Left cardiac atrium (tissue), 4 donors: ENCODE results near the gene IBA57. TPM values are rescaled to one million over a fixed set of nuclear protein-coding genes. Genes with fewer than 3 reads are reported as not detected.
A peak's percentile ranks its signal among the peaks of the same experiment; 100 is the strongest.
"Not testable (repeated sequence)": the region's sequence is repeated elsewhere in the genome, so short reads cannot be mapped to it uniquely, and the experiment has no call there.

Source experiments
- ATAC-seq, 2 donors: fragments of 200-7000 bp; cut with Tn5 transposase; one replicate each; pipeline ENCODE4 v1.9.1; 2020; ENCODE audit warnings: mild to moderate bottlenecking in 2 of 2, moderate library complexity in 2 of 2
- DNase-seq: peaks from one replicate; pipeline ENCODE4 v3.0.0-alpha.2; 2020
- intact Hi-C, 2 donors: fragments of 100-400 bp; cut with DNase I; formaldehyde crosslinking; loops; one replicate each; pipeline versions ENCODE4 v1.14.1 to v1.15.1; 2022 to 2023
- total RNA-seq, 2 donors: library from RNA; stranded (reverse); fragmentation: NEBNext Ultra II Directional; extraction: Animal tissue kit (Norgen Biotek cat#: 25700); gene quantifications; one replicate each; pipeline ENCODE4 v1.2.1, GENCODE V29; 2021
- donor health status: DM: no; HTN: yes; CAD: no.
- donor health status: DM: no; HTN: yes; CAD: no; lungs with severe emphysema.
- donor health status: DM: yes; HTN: yes; CAD: no.
- donor health status: Dilated cardiomyopathy.

Gene IBA57
- total RNA-seq, 2 donors from 2014 or later = 10.4 to 10.5 TPM

DNA sequence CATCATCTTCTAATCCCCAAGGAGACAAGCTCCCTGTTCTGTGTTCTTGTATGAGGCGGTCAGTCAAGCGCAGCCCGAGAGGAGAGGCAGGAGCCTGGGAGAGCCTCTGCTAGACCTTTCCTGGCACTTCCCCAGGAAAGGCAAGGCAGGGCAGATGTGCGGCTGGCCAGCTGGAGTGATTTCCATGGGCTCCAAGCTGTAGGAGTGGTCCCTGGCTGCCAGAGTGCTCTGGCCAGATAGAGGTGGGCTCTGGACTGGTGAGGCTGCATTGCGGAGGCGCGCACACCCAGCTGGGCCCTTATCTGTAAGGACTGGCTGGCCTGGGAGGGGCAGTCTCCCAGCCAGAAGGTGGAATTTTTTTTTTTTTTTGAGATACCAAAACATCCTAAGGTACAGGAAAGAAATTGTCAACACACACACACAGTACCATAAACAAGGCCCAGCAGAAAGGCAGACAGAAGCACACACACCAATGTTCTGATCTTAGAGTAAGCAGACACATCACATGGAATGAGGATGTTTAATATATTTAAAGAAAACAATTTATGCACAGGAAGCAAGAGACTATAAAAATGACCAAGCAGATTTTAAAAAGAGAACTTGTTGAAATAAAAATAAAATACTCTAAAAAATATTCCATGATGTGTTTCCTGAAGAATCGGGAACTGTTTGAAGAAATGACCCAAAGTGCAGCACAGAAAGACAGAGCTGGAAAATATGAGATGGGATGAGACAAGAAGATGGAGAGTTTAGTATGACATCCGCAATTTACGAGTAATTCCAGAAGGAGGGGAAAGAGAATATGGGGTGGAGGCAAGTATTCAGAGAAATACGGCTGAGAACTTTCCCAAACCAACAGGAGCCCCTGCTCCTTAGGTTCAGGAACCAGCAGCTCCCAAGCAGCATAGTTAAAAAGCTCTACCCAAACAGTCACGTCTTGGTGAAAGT is 13.4 kb downstream of the IBA57 start:
- DNase-seq (peak; percentile 56), ATAC-seq (peak; percentile 7 to 50)
- intact Hi-C loops = no loop called here

DNA sequence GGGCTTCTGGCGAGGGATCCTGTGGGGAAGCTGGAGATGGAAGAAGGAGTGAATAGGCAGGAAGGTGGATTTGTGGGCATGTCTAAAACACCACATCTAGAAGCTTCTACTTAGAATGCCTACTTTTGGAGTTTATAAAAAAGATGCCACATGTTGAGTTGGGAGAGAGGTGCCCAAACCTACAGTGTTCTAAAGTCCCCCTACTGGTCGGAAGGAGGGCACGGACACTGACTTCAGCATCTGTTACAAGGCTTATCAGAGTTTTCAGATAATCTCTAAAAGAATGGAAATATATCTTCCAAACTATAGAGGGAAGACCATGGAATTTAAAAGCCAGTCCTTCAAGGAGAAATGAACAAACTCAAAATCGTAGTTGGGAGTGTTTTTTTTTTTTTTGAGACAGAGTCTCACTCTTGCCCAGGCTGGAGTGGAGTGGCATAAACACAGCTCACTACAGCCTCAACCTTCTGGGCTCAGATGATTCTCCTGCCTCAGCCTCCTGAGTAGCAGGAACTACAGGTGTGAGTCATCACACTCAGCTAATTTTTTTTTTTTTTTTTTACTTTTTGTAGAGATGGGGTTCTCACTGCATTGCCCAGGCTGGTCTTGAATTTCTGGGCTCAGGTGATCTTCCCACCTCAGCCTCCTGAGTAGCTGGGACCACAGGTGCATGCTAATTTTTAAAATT is 14.8 kb downstream of the IBA57 start:
- intact Hi-C loops = no loop called here
- DNase-seq (no peak), ATAC-seq (no peak)

DNA sequence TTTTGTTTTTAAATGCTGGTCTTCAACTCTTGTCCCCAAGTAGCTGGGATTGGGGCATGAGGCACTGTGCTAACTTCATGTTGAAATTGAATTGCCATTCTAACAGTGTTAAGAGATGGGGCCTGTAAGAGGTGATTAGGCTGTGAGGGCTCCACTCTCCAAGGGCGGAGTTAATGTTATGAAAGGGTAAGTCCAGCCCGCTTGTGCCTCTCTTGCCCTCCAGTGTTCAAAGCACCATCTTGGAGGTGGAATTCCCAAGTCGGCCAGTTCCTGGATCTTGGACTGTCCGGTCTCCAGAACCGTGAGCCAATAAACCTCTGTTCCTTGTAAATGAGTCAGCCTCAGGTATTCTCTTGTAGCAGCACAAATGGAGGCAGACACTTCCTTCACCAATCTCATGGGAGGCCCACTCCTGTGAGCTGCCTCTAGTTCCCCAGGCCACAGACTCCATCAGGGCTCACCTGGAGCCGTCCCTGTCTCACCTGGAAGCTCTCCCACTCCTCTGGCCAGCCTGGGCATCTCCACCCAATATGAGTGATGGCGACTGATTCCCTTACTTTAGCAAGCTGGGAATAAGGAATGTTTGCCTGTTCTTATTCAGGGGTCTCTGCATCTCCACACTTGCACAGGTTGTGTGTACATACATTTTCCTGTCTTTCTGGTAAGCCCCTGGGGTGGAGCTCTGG is 15.5 kb downstream of the IBA57 start:
- ATAC-seq = no peak
- intact Hi-C loops = no loop called here

DNA sequence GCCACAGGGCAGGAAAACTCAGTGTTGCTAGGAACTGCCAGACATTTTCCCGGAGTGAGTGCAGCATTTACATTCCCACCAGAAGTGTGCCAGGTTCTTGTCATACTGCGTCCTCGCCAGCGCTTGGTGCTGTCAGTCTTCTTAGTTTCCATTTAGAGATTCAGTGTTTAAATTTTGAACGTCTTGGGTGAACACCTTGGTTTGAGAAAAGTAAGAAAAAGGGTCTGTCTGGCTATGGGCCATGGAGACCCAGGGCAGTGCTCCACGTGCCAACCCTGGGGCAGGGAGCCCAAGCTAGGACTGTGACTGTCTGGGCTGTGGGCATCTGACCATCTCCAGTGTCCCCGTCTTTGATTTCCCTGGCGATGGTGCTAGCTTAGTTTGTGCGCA is 16.0 kb downstream of the IBA57 start:
- ATAC-seq (no peak), DNase-seq (no peak)
- intact Hi-C loops = no loop called here

More for the DNA sequence above, 15.5 kb downstream of the IBA57 start:
- no peak for DNase-seq

DNA sequence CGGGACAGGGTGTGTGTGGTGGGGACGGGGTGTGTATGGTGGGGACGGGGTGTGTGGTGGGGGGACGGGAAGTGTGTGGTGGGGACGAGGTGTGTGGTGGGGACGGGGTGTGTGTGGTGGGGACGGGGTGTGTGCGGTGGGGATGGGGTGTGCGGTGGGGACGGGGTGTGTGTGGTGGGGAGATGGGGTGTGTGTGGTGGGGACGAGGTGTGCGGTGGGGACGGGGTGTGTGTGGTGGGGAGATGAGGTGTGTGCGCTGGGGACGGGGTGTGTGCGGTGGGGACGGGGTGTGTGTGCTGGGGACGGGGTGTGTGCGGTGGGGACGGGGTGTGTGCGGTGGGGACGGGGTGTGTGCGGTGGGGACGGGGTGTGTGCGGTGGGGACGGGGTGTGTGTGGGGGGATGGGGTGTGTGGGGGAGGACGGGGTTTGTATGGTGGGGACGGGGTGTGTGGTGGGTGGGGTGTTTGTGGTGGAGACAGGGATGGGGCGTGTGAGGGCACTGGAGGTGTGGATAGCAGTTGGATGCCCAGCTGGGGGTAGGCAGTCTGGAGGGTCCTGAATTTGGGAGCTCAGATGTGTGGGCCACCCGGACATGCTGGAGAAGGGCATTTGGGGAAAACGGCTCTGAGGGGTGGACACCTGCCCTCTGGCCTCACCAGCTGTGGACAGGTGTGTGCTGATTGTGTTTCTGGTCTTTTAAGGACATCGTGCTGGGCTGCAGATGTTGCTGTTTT is 16.9 kb downstream of the IBA57 start:
- no peak for ATAC-seq
- intact Hi-C loops = no loop called here
- no peak for DNase-seq

DNA sequence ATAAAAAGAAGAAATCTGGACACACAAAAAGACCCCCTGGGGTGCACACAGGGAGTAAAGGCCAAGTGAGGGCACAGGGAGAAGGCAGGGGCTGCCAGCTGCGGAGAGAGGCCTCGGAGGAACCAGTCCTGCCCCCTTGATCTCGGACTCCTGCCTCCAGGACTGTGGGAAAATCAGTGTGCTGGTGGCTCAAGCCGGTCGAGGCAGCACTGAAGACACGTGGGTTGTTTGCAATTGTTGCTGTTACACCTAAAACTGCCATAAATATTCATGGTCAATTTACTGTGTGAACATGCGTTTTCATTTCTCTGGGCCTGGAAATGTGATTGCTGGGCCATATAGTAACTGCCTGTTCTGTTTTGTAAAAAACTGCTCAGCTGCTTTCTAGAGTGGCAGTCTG is 18.5 kb downstream of the IBA57 start:
- no peak for ATAC-seq

DNA sequence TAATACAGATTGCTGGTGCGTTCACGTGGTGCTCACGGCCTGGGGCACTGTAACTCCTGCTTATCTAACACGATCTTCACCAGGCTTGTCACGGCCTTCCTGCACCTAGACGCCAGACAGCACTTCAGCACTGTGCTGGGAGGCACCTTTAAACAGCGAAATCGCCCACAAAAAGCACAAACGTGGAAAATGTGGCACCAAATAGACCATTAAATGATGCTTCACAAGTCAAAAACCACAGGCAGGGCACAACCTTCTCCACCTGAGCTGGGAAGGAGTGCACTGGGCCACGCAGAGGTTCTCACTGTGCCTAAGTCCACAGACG is 20.0 kb downstream of the IBA57 start:
- ATAC-seq (peak in 1 of 2 donors; percentile 16), DNase-seq (no peak)
- intact Hi-C loops = no loop called here

More for the DNA sequence above, 18.5 kb downstream of the IBA57 start:
- no peak for DNase-seq
- intact Hi-C loops = no loop called here

DNA sequence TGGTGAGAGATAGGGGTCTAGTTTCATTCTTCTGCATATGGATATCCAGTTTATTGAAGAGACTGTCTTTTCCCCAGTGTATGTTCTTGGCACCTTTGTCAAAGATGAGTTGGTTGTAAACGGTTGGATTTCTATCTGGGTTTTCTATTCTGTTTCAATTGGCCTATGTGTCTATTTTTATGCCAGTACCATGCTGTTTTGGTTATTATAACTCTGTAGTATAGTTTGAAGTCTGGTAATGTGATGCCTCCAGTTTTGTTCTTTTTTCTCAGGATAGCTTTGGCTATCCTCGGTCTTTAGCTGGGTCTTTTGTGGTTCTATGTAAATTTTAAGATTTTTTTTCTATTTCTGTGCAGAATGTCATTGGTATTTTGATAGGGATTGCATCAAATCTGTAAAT is 22.6 kb downstream of the IBA57 start:
- DNase-seq, ATAC-seq, intact Hi-C loops: not testable (repeated sequence)

DNA sequence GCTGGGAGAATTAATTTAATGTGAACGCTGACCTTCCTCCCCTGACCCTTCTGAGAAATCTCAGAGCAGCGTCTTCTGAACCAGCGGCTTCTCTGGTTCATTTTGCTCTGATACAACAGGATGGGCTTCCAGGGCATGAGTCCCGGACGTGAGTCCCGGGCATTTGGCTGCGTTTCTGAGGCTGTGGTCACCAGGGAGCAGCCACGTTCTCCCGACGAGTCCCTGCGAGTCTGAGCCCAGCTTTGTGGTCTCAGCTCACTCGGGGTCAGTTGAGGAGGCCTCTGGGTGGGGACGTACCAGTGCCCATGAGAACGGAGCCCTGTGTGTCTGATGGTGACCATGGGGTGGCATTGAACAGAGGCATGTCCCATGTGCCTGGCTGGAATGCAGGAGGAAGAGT is 24.6 kb downstream of the IBA57 start:
- no peak for ATAC-seq
- no peak for DNase-seq
- intact Hi-C loops = no loop called here

DNA sequence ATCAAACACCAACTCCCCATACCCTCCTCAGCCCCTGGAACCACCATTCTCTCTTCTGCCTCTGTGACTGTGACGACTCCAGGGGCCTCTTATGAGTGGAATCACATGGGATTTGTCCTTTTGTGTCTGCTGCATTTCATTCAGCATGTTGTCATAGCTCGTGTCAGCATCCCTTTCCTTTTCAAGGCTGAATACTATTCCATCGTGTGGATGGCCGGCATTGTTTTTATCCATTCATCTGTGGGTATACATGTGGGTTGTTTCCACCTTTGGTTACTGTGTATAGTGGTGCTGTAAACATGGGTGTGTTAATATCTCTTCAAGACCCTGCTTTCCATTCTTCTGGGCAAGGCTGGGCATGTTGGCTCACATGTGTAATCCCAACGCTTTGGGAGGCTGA is 25.2 kb downstream of the IBA57 start:
- DNase-seq = no peak
- intact Hi-C loops = no loop called here
- no peak for ATAC-seq

DNA sequence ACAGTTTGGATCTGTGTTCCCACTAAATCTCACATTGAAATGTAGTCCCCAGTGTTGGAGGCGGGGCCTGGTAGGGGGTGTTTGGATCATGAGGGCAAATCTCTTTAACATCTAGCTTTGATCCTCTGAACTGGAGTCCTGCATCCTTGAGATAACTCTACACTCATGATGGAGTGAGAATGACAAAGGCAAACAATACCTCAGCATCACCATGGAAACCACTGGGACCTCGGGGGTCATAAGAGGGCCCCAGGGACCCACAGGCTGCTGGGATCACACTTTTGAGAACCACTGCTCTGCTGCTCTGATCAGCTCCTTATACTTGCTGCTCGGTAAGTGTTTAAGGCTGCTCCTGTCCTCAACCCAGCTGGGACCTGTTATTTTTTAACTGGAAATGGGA is 28.8 kb downstream of the IBA57 start:
- intact Hi-C loops = no loop called here
- no peak for ATAC-seq
- DNase-seq = no peak

DNA sequence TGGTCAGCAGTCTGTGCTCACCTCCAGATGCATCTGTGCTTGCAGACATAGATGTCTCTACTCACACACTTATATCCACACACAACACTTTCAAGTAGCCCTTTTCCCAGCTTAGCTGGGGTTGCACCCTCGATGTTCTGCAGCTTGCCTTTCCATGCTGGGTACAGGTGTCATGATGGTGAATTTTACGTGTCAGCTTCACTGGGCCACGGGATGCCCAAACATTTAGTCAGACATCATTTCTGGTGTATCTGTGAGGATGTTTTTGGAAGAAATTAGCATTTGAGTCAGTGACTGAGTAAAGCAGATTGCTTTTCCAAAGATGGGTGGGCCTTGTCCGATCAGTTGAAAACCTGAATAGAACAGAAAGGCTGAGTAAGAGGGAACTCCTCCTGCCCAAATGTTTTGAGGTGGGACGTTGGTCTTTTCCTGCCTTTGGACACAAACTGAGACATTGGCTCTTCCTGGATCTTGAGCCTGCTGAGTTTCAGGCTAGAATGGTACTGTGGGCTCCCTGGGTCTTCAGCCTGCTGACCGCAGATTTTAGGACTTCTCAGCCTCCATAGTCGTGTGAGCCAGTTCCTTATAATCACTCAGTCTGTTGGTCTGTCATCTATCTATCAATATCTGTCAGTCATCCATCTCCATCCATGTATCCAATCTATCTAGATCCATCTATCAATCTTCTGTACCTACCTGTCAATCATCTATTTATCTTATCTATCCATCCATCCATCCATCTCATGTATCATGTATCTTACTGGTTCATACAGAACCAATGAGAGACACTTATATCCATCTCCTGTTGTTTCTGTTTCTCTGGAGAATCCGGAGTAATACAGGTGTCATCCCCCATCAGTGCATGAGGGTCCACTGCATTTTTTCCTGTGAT is 29.6 kb downstream of the IBA57 start:
- intact Hi-C loops = no loop called here
- ATAC-seq = no peak
- no peak for DNase-seq

DNA sequence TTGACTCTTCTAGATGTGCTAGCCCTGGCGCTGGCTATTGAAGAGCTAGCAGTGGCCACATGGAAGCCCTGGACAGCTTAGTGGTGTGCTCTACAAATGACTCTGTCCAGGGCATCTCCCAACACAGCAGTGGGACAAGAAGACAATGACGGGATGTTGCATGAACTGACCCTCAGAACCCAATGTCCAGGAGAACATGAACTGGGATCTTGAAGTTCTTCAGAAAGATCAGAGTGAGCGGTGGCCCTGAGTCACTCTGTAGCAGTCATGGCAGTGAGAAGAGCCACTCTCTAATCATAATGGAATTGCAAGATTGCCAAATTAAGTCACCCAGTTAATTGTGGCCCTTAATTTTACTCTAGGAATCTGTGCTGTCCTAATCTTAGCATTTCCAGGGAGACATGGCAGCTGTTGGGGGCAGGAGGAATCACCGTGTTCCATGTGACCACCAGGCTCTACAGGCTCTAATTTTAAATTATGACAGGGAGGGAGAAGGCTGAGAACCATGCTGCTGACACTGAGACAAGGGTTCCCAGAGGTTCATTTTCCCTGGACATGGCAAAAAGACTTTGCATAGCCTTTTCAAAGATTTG is 32.0 kb downstream of the IBA57 start:
- ATAC-seq (peak; percentile 90 to 92), DNase-seq (no peak)
- intact Hi-C loops = no loop called here

DNA sequence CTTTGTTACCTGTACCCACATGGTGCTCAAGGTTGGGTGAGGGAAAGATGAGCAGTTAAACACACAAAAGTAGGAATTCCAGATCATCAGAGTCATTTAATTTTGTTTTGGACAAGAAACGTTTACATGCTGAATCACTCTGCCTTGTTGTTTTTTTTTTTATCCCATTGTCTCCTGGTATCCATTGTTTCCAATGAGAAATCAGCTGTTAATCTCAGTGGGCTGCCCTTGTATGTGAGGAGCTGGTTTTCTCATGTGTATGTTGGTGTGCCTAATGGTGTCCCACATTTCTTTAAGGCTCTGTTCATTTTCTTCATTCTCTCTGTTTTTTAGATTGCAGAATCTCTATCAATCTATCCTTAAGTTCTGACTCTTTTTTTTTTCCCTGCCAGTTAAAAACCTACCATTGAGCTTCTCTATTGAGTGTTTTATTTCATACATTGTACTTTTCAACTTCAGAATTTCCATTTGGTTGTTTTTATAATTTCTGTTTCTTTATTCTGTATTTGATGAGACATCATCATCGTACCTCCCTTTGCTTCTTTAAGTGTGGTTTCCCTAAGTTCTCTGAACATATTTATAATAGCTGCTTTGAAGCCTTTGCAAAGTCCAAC is 33.5 kb downstream of the IBA57 start:
- DNase-seq = no peak
- intact Hi-C loops = no loop called here
- ATAC-seq = no peak

DNA sequence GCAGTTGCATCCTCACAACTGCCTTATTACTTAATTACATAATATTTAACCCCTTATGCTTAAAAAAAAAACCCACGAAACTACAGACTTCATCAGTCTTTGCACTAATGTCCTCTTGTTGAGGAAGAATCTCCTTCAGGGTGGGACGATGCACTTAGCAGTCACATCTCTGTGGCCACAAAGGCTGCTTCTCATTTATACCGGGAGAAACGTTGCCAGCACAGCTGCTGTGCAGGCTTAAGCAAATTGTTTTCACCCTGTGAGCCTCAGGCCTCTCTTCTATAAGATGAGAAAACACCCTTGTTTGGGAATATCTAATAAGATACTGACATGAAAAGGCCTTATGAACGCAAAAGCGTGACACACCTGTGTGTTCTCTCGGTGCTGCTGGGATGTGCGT is 39.4 kb downstream of the IBA57 start:
- ATAC-seq = no peak
- intact Hi-C loops = loop anchor here in 1 of 2 donors (5.0 kb wide), 1 partner anchor 38 kb away; the partner anchor contains the start of gene IBA57
- no peak for DNase-seq

DNA sequence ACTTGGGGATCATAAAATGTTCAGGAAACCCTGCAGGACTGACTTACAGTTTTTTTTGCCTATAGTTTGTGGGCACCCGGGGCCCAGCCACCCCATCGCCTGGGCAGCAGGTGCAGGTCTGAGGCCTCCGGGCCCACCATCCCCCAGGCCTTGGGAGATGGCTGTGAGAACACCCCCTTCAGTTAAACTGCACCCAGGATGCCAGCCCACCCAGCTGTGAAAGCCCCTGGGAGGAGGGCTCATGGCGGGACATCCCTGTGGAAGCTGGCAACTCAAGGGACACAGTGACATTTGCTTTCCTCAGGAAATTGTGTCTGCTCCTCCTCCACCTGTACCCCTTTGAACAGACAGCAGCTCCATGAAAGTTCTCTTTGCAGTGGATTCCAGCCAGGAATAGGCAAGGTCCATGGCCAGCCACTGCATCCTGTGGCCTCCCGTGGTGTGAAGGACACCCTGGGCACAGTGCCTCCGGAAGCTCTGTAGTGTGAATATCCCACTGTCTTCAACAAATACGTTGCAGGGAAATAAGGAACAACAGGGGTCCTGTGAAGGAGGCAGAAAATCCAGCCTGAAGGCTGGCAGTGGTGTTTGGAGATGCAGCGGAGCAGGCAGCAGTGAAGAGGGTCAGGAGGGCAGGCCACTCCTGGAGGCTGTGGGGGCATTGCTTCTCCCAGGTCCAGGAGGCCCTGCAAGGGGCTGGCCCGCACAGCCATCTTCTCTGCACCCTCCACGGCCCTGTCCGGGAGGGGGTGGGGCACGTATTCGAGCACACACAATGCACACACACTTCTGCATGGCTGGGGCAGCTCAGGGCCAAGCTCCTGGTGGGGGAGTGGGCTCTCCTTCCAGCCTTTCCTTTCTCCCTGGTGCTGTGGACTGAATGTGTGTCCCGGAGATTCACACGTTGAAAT is 40.2 kb downstream of the IBA57 start:
- DNase-seq (no peak), ATAC-seq (no peak)
- intact Hi-C loops = loop anchor here in 1 of 2 donors (5.0 kb wide), 1 partner anchor 38 kb away; the partner anchor contains the start of gene IBA57
